ENCODE results near the gene TMED1. TPM values are rescaled to one million over a fixed set of nuclear protein-coding genes. Genes with fewer than 3 reads are reported as not detected.

TMED1 gene
- total RNA-seq, 1 experiment from 2014 or later, result 30.3 TPM

GRCh38 chr19:10826846-10827245 is 9.2 kb downstream of the TMED1 start:
- H3K4me1 ChIP-seq (ENCODE audit: control insufficient read depth, insufficient read depth, low read length), result no peaks in the 10 kb centered on the region
- H3K27me3 ChIP-seq (ENCODE audit: control insufficient read depth, insufficient read depth, low read length), result no peaks in the 10 kb centered on the region
- TF ChIP-seq TCF7L2 (IDR thresholded peaks at IDR 0.05; ENCODE audit: low read depth, low read length) (no peak), CTCF (IDR thresholded peaks at IDR 0.05) (no peak), REST (IDR thresholded peaks at IDR 0.05; ENCODE audit: insufficient read depth in 1 of 2, low read depth in 2 of 2, low read length in 1 of 2) (no peak), POLR2AphosphoS5 (IDR thresholded peaks at IDR 0.05; ENCODE audit: low read depth, low read length) (no peak), SIN3A (IDR thresholded peaks at IDR 0.05; ENCODE audit: borderline replicate concordance, insufficient read depth, low read depth, low read length) (no peak)
- no peak overlapping the region for H3K4me3 ChIP-seq (ENCODE audit: low read depth in 2 of 2, low read length in 2 of 2)
- H3K9me3 ChIP-seq (ENCODE audit: control insufficient read depth, insufficient read depth, low read depth, low read length), result no peaks in the 10 kb centered on the region
- DNase-seq (ENCODE audit: low read depth, low spot score) (no peak), ATAC-seq (no peak)
- POLR2A ChIA-PET, result interaction anchor here (0.7 kb wide), 1 partner anchor 28 kb away, joined by 4 read pairs; no protein-coding TSS in a partner anchor
- intact Hi-C loops (cut with micrococcal nuclease; ENCODE audit: unreplicated experiment), result no loop called here
- H3K36me3 ChIP-seq (ENCODE audit: control insufficient read depth, insufficient read depth, low read length), result no peaks in the 10 kb centered on the region
- BruUV-seq (replicated peaks), result no TSS peak
- in situ Hi-C loops (cut with HindIII; ENCODE audit: low pct_unique_long_range_greater_than_20kb, low sequenced_read_pairs), result no loop called here
- no peak overlapping the region for H3K27ac ChIP-seq (ENCODE audit: low read length)
- CTCF ChIA-PET, result no interaction called here

GRCh38 chr19:10826231-10826630 is 9.8 kb downstream of the TMED1 start:
- intact Hi-C loops (cut with micrococcal nuclease; ENCODE audit: unreplicated experiment) (no loop called here), in situ Hi-C loops (cut with HindIII; ENCODE audit: low pct_unique_long_range_greater_than_20kb, low sequenced_read_pairs) (no loop called here)
- BruUV-seq (replicated peaks), result TSS peak; percentile 43
- Histone ChIP-seq H3K9me3 (ENCODE audit: control insufficient read depth, insufficient read depth, low read depth, low read length) (no peaks in the 10 kb centered on the region), H3K27me3 (ENCODE audit: control insufficient read depth, insufficient read depth, low read length) (no peaks in the 10 kb centered on the region), H3K36me3 (ENCODE audit: control insufficient read depth, insufficient read depth, low read length) (no peaks in the 10 kb centered on the region), H3K27ac (ENCODE audit: low read length) (no peak overlapping the region), H3K4me1 (ENCODE audit: control insufficient read depth, insufficient read depth, low read length) (no peaks in the 10 kb centered on the region), H3K4me3 (ENCODE audit: low read depth in 2 of 2, low read length in 2 of 2) (no peak overlapping the region)
- TF ChIP-seq REST (IDR thresholded peaks at IDR 0.05; ENCODE audit: insufficient read depth in 1 of 2, low read depth in 2 of 2, low read length in 1 of 2) (no peak), SIN3A (IDR thresholded peaks at IDR 0.05; ENCODE audit: borderline replicate concordance, insufficient read depth, low read depth, low read length) (no peak), CTCF (IDR thresholded peaks at IDR 0.05) (no peak), TCF7L2 (IDR thresholded peaks at IDR 0.05; ENCODE audit: low read depth, low read length) (no peak), POLR2AphosphoS5 (IDR thresholded peaks at IDR 0.05; ENCODE audit: low read depth, low read length) (no peak)
- ChIA-PET CTCF (no interaction called here), POLR2A (no interaction called here)
- ATAC-seq (no peak), DNase-seq (ENCODE audit: low read depth, low spot score) (no peak)
